ENCODE measurements around the gene DST.

The DST gene

DNA sequence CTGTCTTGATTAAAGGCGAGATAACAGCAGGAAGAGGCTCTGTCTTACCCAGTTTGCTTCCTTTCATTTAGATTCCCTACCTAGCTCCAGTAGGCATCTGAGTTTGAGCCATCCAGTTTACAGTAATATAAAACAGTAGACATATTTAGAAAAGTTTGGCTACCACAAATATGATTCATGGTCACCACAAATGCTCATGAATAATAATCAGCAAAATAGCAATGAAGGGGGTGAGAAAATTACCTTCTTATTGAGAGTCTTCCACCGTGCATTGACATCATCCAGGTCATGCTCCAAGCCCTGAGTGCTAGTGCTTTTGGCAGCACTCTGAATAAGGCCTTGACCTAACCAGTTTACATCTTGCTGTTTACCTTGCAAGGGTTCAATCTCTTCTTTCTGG lies 106.2 kb downstream of the DST start:
- DNase-seq (ENCODE audit: low read depth, low spot score): no peak

DNA sequence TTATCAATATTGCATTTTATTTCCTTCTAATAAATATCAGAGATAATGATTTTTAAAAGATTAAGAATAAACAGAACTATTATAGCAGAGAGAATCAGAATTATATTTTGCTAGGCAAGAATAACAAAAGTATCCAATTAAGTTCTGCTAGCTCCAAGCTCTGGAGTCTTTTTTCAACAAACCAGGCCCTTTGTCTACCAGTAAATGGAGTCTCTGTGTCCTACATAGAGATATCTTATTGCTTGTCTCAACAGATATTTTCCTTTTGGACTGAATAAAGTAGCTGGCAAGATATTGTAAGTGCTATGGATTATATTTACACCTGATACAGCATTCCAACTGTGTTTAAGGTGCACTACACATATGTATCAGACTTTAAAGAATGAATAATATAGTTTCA lies 107.1 kb downstream of the DST start:
- DNase-seq (ENCODE audit: low read depth, low spot score): no peak

DNA sequence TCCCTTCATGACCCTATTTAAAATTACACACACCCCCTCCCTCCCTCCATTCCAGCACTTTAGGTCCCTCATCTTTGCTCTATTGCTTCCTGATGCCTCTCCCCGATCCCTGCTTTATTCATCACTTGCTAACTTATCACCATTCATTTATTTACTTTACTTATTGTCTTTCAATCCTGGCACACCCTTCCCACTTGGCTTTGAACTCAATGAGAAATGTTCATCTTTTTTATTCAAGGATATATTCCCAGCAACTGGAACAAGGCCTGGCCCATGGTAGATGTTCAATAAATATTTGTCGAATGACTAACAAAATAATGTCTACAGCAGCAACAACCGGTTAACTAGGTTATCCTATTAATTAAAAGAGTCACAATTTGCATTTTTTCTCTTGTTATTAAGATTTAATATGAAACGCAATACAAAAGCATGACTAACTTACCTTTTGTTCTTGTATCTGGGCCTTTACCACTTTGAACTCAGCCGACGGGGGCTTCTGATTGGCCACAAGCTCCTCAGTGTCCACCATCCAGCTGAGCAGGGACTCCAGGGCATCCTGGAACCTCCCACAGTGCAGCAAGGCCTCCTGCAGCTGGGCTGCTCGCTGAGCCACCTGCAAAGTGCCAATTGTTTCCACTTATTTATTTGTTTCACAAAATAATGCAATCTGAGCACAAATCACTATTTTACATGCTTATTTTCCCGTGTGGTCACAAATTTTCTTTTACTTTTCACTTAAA lies 107.8 kb downstream of the DST start:
- no peak for DNase-seq (ENCODE audit: low read depth, low spot score)

DNA sequence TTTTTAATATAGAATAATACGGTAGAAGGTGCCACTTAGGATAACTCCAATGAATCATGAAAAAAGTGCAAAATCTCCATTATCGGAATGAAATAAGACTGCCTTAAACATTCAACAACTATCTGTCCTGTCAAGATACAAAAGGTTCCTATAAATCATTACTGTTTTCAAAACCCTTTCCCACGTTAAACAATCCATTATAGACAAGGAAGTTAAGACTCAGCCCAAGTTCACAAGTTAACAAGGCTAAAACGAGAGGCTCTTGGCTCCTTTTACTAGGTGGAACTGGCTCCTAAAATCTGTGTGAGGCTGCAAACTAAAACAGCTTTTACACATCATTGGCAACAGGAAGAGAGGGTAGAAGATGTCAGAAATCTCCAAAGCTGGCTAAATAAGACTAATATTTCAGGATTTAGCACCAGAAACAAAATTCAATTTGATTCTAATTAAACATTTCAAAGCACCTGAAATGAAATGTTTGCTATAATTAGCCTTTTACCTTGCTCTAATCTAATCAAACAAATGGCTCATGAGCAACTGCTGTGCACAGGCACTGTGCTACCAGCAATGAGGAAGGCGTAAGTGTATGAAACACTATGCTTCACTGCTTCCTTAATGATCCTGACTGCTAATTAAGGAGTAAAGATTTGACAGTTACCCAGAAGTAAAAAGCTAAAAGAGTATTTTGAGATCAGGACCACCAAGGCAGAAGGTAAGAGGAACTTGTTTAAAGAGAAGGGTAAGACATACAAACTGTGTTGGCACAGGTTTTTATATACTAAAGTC lies 109.7 kb downstream of the DST start:
- DNase-seq (ENCODE audit: low read depth, low spot score): no peak

DNA sequence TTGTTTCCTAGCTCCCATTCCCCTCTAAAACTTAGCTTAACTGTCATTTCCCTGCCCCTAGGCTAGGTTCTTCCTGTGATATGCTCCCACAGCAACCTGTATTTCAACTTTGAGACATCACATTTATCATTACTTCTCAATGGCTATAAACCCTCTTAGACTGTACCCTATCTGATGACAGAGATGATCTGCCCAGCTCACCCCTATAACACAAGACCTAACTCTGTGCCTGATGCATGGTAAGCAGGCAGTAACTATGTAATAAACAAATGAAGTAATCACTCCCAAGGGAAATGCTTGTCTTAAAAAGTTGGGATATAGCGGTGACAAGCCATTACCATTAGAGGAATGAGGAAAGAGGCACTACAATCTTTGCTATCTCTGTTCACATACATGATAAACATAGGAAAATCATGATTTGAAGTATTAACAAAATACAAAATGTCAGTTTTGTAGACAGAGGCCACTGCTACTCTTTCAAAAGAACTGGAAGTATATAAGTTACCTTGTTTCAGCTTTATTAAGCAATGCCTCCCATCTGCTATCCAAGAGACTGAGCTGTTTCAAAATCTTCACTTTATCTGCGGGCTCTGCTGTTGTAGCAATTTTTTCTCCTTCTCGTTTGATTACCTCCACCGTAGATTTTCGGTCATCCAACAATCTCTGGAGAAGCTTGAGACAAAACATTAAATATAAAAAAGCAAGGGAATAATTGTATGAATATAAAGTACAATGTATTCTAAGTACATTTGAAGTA lies 110.7 kb downstream of the DST start:
- DNase-seq (ENCODE audit: low read depth, low spot score): no peak

DNA sequence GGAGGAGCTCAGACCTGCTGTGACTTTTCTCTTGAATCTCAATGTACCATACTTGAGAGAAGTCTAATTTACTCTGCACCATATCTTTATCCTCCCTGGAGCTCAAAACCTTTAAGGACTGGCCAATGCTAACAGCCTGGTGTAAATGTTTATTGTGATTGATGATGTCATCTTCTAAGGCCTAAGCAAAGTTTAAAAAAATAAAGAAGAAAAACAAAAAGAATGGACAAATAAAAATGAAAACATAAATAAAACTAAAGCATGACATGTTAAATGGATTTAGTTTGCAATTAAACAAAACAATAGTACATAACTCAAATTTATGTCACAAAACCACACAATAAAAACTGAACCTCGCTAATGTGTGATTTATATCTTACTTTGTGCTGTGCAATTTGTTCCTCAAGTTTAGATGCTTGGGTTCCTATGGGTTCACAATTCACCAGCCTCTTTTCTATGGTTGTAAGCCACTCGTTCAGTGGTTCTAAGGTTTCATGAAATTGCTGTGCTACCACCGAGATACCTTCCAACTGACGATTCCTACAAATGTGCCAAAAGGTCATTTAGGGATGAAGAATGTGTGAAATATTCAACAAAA lies 113.0 kb downstream of the DST start:
- DNase-seq (ENCODE audit: low read depth, low spot score): no peak

DNA sequence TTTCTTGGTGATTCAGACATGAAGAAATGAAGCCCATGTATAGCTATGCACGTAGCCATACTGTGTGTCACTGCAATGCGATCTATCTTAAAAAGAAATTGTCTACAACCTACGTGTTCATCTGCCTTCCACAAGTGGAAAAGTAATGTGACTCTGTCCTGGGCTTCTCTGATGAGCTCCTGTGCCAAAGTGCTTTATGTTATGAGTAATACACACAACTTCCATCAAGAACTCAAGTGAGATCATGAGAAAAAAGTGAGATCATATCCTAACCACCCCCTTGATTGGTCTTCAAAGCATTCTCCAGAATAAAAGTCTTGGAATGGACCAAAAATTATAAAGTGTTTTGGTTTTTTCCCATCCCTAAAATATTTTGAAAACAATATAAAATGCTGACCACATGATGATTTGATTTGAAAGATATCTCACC lies 114.3 kb downstream of the DST start:
- no peak for DNase-seq (ENCODE audit: low read depth, low spot score)

DNA sequence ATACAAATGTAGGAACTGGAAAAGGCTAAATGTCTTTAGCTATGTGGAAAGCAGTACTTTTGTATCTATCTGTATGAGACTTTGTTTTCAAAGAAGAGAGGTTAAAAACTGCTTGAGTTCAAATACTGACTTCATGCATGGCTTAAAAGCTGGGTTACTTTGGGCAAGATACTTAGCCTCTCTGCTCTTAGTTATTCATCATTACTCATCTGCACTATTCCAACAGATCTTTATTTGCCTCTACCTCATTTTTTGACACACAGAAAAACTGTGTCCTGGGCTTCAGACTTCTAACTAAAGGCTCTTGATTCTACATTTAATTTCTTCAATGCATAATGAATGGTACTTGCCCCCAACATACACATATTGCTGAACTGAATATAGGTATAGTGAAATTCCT lies 114.8 kb downstream of the DST start:
- no peak for DNase-seq (ENCODE audit: low read depth, low spot score)

DNA sequence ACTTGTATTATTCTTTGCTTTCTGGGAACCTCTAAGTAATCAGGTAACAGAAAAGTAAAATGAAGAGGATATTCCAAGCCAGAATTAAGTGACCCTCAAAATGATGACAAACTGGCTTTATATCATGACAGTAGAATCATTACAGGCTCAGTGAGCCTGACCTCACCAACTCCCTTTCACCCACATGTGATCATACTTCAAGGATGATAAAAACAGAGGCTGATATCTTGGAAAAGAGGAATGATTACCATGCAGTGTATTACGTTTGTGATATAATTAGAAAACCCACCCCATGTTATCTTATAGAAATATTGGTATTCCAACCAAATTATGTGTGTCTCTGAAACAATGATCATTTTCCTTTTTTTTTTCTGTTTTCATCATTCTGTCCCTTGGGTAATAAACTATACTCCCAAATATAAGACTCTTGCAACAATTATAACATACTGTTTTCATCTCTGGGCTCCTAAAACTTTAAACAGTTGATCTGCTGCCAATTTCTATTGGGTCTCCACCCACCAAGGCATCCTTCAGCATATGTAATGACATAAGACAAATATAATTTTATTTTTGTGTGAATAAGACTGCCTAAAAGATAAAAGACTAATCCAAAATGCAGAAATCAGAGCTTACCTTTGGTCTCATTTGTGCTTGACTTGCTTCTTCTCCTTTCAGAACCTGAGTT lies 115.7 kb downstream of the DST start:
- DNase-seq (ENCODE audit: low read depth, low spot score): no peak

DNA sequence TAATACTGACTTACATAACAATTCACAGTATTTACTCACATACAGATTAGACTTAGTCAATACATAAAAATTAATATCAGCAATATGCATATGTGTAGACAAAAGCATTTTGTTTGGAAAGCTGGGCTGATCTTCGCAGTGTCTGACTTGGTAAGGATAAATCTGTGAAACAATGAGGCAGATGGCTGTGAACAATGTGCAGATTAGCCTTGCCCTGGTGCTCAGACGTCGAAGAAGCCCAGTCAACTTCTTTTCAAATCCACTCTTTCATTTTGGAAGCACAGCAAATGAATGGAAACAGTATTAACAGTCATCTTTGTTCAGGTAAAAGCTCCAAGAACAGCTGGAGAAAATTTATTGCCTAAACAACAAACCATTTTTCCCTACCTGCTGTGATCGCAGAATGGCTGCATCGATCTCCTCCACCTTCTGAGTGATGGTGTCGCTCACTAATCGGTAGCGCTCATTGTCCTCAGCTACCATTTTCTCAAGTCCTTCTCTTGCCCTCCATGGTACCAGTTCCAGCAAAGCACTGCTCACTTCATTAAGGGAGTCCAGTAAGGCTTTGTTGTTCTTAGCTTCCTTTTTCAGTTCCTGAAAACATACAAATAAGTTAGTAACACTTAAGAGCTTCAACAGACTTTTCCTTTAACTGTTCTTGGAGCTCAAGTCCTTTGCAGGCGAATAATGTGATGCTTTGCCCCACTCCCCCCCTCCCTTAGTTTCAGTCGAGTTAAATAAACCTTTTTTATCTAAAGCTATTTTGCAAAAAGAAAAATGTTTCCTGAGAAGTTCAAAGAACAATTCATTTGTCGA lies 116.5 kb downstream of the DST start:
- DNase-seq (ENCODE audit: low read depth, low spot score): no peak

DNA sequence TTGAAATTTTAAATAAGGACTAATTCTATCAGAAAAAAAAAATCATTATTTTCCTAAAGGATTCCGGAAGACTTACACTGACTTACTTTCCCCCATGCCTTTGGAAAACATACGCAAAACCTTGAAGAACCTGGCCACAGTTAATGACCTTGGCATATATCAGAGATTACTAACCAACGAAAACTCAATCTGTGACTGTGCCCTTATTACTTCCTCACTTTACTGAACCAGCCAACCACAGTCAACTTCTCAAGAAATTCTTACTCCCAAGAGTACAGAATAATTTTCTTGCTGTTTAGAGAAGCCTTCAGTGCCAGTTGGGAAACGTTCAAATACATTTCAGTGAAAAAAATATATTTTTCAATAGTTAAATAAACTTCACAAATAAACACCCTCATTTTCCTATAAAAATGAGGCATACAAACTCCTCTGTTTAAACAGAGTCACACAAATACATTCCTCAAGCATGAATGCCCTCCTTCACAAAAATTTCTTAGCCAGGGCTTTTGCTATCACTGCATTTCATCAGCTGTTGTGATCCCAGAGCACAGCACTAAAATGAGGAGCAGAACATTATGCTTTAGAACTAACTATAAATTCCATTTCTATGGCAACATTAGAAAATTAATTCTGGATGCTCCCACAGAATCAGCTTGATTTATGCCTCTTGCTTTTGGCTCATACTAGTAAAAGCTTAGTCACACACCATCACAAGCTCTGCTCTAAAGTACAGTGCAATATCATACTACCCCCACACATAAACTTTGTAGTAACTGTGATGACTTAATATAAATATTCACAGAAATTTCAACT lies 117.6 kb downstream of the DST start:
- no peak for DNase-seq (ENCODE audit: low read depth, low spot score)

DNA sequence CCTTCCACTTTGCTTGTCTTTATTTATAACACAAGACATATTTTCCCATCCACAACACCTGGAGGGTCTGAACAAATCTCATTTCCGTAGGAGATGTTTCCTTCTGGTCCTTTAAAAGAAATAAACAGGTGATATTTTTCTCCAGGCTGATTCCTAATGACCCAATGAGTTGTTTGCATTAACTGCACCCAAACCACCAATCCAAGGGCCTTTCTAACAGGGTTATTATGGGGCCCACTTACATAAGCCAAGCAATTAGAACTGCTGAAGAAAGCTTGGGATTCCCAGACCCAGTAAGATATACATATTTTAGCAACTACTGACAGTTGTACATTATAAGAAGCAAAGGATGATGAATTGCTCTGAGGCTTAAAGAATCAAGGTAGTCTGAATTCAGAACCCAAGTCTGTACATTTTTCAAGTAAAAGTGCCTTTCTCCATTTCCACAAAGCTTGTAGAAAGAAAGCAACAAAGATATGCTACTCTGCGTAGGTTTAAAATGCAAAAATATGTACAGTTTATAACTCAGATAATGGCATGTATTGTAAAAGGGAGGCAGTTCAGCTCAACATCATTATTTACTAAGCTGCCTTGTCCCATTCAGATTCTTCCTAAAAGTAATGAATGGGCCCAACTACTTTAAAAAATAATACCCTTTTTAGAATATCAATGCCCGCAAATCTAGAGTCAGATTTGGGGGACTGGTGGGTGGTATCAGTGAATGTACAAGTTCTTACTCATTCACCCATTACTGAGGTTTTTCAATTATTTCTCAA lies 120.0 kb downstream of the DST start:
- no peak for DNase-seq (ENCODE audit: low read depth, low spot score)

DNA sequence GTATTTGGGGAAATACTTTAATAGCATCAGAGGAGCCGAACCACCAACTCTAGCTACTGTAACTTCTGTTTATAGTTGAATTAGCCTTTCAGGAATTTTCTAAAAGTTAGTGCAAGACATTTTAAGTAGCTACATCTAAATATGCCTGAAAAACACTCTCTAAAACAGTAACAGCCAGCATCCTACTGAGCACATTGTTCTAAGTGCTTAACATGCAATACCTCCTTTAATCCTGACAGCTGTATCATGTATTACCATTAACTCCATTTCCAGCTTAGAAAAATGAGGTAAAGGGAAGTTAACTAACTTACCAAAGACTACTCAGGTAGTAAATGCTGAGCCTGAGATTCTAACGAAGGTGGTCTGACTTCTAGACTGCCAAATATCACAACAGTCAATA lies 120.7 kb downstream of the DST start:
- DNase-seq (ENCODE audit: low read depth, low spot score): no peak

DNA sequence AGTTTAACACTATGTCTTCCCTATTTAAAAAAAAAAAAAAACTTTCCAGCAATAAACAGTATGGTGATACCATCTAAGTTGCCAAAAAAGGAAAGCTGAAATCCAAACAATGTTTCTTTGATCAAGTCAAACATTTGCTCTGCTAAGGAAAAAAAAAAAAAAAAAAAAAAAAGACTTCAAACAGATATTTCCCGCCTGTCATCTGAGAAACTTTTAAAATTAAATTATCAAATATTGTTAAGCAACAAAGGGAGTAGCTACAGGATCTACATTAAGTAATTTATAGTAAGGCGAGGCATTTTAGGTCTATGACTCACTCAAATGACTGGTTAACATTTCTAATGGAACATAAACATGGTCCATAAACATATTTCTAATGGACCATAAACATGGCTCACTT lies 121.2 kb downstream of the DST start:
- DNase-seq (ENCODE audit: low read depth, low spot score): no peak

DNA sequence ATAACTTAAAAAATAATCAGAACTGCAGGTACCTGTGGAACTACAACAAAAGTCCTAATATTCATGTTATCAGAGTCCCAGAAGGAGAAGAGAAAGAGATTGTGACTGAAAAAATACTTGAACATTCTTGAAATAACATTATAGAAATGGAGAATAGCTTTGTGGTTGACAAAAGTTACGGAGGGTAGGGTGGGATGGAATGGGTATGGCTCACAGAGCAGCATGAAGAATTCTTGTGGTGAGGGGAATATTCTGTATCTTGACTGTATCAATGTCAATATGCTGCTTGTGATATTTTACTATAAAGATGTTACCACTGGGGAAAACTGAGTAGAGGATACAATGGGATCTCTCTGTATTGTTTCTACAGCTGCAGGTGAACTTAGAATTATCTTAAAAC lies 122.5 kb downstream of the DST start:
- no peak for DNase-seq (ENCODE audit: low read depth, low spot score)

DNA sequence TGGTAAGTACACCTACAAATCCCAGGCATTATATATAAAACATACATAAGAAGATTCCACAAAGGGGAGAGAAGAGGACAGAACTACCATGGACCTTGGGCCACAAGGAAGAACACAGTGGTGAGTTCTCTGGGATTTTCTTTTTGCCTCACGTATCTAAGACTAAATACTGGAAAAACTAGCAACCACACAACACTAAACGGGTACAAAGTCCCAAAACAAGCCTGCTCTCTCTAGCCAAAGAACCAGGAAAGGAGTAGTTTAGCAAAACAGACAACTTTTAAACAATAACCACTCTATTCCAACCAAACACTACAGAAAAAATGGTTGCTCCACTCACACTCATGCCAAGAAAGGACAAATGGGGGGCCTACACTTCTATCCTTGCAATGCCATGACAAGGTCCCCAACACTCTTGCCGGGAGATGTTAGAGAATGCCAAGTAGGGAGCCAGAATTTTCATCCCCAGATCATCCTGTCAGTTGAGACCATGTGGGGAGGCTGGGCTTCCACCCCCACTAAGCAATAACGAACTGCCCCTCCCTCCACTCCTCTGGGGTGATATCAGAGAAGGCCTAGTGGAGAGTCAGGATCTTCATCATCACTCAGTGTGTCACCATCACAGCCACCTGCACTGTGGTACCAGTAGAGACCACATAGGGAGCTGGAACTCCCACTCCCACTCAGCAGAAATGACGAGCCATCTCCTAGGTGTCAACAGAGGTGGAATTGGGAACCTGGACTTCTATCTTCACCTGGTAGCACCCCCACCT lies 123.5 kb downstream of the DST start:
- no peak for DNase-seq (ENCODE audit: low read depth, low spot score)

DNA sequence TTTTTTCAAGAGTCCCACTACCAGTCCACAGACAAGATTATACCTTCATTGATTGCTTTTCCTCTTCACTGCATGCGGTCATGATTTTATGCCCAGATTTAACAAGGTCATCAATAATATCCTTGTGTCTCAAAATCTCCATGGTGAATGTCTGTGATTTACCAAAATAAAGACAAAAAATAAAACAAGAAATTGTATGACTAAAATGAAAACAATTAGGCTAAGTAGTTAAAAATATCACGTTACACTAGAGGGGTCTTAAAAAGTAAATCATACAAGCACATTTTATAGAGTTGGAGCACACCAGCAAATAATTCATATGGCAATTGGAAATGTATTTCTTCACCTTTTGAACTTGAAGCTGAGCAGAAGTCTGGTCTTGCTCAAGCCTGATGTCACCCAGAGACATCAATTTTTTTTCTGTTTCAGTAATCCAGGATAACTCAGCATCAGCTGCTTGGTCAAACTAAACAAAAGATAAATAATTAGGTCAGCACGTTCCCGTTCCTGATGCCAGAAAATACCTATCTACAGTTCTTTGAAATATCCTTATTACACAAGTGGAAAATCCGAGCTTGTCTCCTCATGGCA lies 125.4 kb downstream of the DST start:
- DNase-seq (ENCODE audit: low read depth, low spot score): no peak

DNA sequence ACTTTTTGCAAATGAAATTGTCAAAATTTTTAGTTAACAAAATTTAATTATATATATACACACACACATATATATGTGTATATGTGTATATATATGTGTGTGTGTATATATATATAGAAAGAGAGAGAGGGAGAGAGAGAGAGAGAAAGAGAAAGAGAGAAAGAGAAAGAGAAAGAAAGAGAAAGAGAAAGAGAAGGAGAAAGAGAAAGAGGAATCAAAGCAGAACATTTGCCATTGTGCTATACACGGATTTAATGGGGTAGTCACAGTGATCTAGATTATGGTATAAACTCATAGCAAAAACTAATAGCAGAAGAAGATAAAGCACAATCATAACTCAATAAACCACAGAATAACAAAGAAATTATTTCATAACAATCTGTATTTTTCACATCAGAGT lies 126.7 kb downstream of the DST start:
- DNase-seq (ENCODE audit: low read depth, low spot score): no peak
